ENCODE data around the gene EFNA3.

DNA sequence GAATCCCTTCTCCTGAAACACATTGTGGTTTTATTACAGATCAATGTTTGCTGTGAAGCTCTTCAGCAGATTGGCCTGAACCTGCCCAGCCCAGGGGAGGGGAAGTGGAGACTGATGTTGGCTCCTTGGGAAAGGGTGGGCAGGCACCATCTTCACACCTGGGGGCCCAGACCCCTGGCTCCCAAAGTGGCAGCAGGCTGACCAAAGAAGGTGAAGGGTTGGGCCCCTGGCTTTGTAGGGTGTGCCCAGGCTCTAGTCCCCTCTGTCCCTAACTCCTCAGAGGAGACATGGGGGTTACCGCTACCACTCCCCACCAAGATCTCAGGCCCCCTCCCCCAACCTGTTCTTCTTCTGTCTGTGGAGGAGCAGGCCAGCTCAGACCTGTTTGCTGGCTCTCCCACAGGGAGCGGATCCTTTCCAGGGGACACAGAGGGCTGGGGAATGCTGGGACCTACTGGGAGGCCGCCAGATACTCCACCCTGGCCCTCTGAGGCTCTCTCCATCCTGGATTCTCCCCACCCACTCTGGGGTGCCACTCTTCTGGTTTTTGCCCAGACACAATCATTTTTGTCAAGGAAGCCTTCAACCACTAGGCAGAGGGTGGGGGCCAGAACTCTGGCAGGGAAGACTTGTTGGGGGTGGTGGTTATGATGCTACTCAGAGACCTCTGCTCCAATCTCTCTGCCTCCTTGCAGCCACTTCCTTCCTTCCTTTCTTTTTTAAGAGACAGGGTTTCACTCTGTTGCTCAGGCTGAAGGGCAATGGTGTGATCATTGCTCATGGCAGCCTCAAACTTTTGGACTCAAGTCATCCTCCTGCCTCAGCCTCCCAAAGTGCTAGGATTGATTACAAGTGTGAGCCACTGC lies 5.0 kb upstream of the EFNA3 start:
- TF ChIP-seq, protein P1, sequence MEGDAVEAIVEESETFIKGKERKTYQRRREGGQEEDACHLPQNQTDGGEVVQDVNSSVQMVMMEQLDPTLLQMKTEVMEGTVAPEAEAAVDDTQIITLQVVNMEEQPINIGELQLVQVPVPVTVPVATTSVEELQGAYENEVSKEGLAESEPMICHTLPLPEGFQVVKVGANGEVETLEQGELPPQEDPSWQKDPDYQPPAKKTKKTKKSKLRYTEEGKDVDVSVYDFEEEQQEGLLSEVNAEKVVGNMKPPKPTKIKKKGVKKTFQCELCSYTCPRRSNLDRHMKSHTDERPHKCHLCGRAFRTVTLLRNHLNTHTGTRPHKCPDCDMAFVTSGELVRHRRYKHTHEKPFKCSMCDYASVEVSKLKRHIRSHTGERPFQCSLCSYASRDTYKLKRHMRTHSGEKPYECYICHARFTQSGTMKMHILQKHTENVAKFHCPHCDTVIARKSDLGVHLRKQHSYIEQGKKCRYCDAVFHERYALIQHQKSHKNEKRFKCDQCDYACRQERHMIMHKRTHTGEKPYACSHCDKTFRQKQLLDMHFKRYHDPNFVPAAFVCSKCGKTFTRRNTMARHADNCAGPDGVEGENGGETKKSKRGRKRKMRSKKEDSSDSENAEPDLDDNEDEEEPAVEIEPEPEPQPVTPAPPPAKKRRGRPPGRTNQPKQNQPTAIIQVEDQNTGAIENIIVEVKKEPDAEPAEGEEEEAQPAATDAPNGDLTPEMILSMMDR (IDR thresholded peaks at IDR 0.05) = no peak
- TF ChIP-seq EP300 (IDR thresholded peaks at IDR 0.05) (no peak), POLR2A (IDR thresholded peaks at IDR 0.05) (no peak)

Data from suprapubic skin (tissue), 3 donors.